Esophagus squamous epithelium (tissue), 5 donors: ENCODE results near the gene MKRN2OS. TPM values are rescaled to one million over a fixed set of nuclear protein-coding genes. Genes with fewer than 3 reads are reported as not detected.

Experiments
- DNase-seq: peaks from one replicate; lab custom pipeline; 2025; lab: John Stamatoyannopoulos, UW
- H3K27ac ChIP-seq, 4 donors: fragments of 200-600 bp; sonication (generic); one replicate each; pipeline ENCODE4 v1.5.1; 2016 to 2019; ENCODE audit warnings: mild to moderate bottlenecking in 1 of 4
- H3K27me3 ChIP-seq, 4 donors: fragments of 200-600 bp; sonication (generic); 1 replicate in 3 of 4; 2 replicates in 1 of 4; pipeline versions ENCODE4 v1.5.1 to v1.6.0; 2017 to 2021; ENCODE audit warnings: antibody characterized with exemption in 1 of 4
- H3K36me3 ChIP-seq, 3 donors: fragments of 200-600 bp; sonication (generic); one replicate each; pipeline ENCODE4 v1.5.1; 2016 to 2019
- H3K4me1 ChIP-seq, 3 donors: fragments of 200-600 bp; sonication (generic); one replicate each; pipeline ENCODE4 v1.5.1; 2017 to 2019
- H3K4me3 ChIP-seq, 4 donors: fragments of 200-600 bp; sonication (generic); 1 replicate in 3 of 4; 2 replicates in 1 of 4; pipeline ENCODE4 v1.5.1; 2016 to 2019; ENCODE audit warnings: mild to moderate bottlenecking in 2 of 4, moderate library complexity in 1 of 4
- H3K9me3 ChIP-seq, 3 donors: fragments of 200-600 bp; sonication (generic); one replicate each; pipeline ENCODE4 v1.5.1; 2016 to 2019
- POLR2A ChIP-seq, 4 donors: fragments of 450-650 bp; IDR thresholded peaks; one replicate each; pipeline ENCODE4 v1.6.1; 2017; ENCODE audit warnings: antibody characterized with exemption in 4 of 4, mild to moderate bottlenecking in 4 of 4, moderate library complexity in 3 of 4
- WGBS, 2 donors: methylation state at CpG; one replicate each; pipeline ENCODE4 v1.1.5; 2018; 5-methylcytosine and 5-hydroxymethylcytosine counted together
- intact Hi-C: fragments of 100-400 bp; cut with DNase I; formaldehyde crosslinking; loops from one replicate; pipeline ENCODE4 v1.15.0; 2022
- total RNA-seq, 4 donors: library from RNA; depleted of rRNA; stranded (reverse); fragments of >200 nt; gene quantifications; one replicate each; pipeline ENCODE4 v1.1.0, GENCODE V29; 2016
- TF ChIP-seq, protein P1 (sequence below), 6 experiments: fragments of 450-650 bp in 4 of 6; fragments of 200-600 bp in 2 of 6; sonication (generic) in 2 of 6; IDR thresholded peaks; one replicate each; pipeline ENCODE4 v1.5.1; 2016 to 2019; ENCODE audit warnings: antibody characterized with exemption in 6 of 6, mild to moderate bottlenecking in 4 of 6, moderate library complexity in 4 of 6
- donor health status: DM: yes; HTN: yes; CAD: no.

MKRN2OS gene
- total RNA-seq, 4 donors from 2014 or later: 0.97 to 7.6 (median 2.5) TPM

GRCh38 chr3:12512534-12513118 lies 32.7 kb downstream of the MKRN2OS start:
- peaks cover 0 to 53% (median 0%) of the 10 kb centered on the region in 3 donors for H3K36me3 ChIP-seq
- no peak for DNase-seq
- H3K27me3 ChIP-seq: no peaks in the 10 kb centered on the region
- WGBS, 2 donors: 90 to 91% methylated on average over 4 of the region's 4 CpGs
- no peak overlapping the region for H3K27ac ChIP-seq
- intact Hi-C loops: no loop called here
- peaks cover 0 to 9% (median 0%) of the 10 kb centered on the region in 3 donors for H3K4me1 ChIP-seq
- no peak overlapping the region for H3K4me3 ChIP-seq
- no peaks in the 10 kb centered on the region for H3K9me3 ChIP-seq
- TF ChIP-seq, protein P1, sequence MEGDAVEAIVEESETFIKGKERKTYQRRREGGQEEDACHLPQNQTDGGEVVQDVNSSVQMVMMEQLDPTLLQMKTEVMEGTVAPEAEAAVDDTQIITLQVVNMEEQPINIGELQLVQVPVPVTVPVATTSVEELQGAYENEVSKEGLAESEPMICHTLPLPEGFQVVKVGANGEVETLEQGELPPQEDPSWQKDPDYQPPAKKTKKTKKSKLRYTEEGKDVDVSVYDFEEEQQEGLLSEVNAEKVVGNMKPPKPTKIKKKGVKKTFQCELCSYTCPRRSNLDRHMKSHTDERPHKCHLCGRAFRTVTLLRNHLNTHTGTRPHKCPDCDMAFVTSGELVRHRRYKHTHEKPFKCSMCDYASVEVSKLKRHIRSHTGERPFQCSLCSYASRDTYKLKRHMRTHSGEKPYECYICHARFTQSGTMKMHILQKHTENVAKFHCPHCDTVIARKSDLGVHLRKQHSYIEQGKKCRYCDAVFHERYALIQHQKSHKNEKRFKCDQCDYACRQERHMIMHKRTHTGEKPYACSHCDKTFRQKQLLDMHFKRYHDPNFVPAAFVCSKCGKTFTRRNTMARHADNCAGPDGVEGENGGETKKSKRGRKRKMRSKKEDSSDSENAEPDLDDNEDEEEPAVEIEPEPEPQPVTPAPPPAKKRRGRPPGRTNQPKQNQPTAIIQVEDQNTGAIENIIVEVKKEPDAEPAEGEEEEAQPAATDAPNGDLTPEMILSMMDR (IDR thresholded peaks at IDR 0.05): no peak
- TF ChIP-seq POLR2A (IDR thresholded peaks at IDR 0.05): no peak

GRCh38 chr3:12509466-12509865 lies 35.8 kb downstream of the MKRN2OS start:
- no peak for DNase-seq
- intact Hi-C loops: no loop called here
- Histone ChIP-seq H3K36me3 (peaks cover 0 to 72% (median 0%) of the 10 kb centered on the region in 3 donors), H3K4me1 (peaks cover 0 to 14% (median 0%) of the 10 kb centered on the region in 3 donors), H3K27ac (peak overlapping the region in 2 of 4 donors; percentile 34 to 50), H3K4me3 (no peak overlapping the region), H3K9me3 (no peaks in the 10 kb centered on the region), H3K27me3 (no peaks in the 10 kb centered on the region)
- TF ChIP-seq POLR2A (IDR thresholded peaks at IDR 0.05): no peak
- TF ChIP-seq, protein P1 (IDR thresholded peaks at IDR 0.05): no peak
- WGBS, 2 donors: 74 to 86% methylated on average over 3 of the region's 3 CpGs

- DNase-seq: no peak
- Histone ChIP-seq H3K27me3 (no peaks in the 10 kb centered on the region), H3K27ac (peak overlapping the region in 3 of 4 donors; percentile 38 to 81 (median 76)), H3K4me3 (no peak overlapping the region), H3K4me1 (peaks cover 0 to 14% (median 0%) of the 10 kb centered on the region in 3 donors), H3K9me3 (no peaks in the 10 kb centered on the region), H3K36me3 (peaks cover 2 to 77% (median 11%) of the 10 kb centered on the region in 3 donors)
- no peak for TF ChIP-seq POLR2A (IDR thresholded peaks at IDR 0.05)
- TF ChIP-seq, protein P1 (IDR thresholded peaks at IDR 0.05): no peak
- intact Hi-C loops: no loop called here
- 29 to 37% methylated on average over 5 of the region's 5 CpGs for WGBS, 2 donors
Measured at GRCh38 chr3:12508291-12508700, 37.0 kb downstream of the MKRN2OS start.

DNA sequence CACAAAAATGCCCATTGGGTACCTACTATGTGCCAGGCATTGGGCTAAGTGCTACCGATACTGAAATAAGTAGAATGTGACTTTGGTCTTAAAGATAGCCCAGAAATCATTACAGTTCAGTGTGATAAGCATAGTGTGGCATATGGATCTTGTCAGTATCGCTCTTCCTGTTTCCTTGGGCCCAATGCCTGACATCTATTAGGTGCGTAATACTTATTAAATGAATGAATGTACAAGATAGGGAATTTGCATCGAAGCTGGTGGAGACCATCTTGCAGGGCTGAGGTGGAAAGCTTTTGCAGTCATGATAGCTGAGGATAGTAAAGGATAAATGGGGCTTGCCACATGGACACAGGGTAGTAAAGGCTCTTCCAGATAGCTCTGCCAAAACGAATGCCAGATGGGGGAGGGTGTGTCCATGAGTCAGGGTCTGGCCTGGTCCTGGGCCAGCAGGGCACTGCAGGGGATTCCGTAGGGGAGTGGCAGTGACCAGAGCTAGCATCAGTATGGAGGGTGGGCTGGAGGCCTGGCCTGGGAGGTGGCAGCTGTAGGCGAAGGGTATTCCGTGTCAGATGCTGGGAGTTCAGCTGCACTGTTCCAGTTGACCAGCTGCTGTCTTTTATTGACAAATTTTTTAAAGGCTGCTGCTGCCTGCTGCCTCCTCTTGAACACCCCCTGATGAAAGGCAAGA lies 37.6 kb downstream of the MKRN2OS start:
- H3K27ac ChIP-seq: peak overlapping the region in 3 of 4 donors; percentile 38 to 81 (median 76)
- peaks cover 3 to 80% (median 15%) of the 10 kb centered on the region in 3 donors for H3K36me3 ChIP-seq
- 75 to 77% methylated on average over 7 to 8 of the region's 8 CpGs for WGBS, 2 donors
- no peak overlapping the region for H3K4me3 ChIP-seq
- H3K4me1 ChIP-seq: peaks cover 0 to 14% (median 0%) of the 10 kb centered on the region in 3 donors
- no peaks in the 10 kb centered on the region for H3K9me3 ChIP-seq
- no peak for DNase-seq
- TF ChIP-seq, protein P1 (IDR thresholded peaks at IDR 0.05): no peak
- TF ChIP-seq POLR2A (IDR thresholded peaks at IDR 0.05): no peak
- no peaks in the 10 kb centered on the region for H3K27me3 ChIP-seq
- intact Hi-C loops: no loop called here

DNA sequence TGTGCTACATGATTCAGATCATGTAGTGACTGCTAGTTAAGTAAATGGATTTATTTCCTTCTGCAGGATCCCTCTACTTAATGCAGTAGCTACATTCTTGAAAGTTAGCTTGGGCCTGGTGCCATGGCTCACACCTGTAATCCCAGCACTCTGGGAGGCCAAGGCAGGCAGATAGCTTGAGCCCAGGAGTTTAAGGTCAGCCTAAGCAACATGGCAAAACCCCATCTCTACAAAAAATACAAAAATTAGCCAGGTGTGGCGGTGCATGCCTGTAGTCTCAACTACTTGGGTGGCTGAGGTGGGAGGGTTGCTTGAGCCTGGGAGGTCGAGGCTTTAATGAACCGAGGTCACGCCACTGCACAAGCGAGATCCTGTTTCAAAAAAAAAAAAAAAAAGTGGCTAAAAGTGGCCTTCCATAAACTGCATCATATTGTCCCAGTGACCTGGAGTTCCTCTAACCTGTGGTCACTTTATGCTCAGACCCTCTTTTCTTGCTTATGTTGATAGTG lies 39.0 kb downstream of the MKRN2OS start:
- H3K27me3 ChIP-seq: no peaks in the 10 kb centered on the region
- DNase-seq: no peak
- H3K4me3 ChIP-seq: no peak overlapping the region
- H3K9me3 ChIP-seq: no peaks in the 10 kb centered on the region
- TF ChIP-seq, protein P1 (IDR thresholded peaks at IDR 0.05): no peak
- no peak for TF ChIP-seq POLR2A (IDR thresholded peaks at IDR 0.05)
- peaks cover 3 to 85% (median 15%) of the 10 kb centered on the region in 3 donors for H3K36me3 ChIP-seq
- H3K4me1 ChIP-seq: peaks cover 0 to 14% (median 0%) of the 10 kb centered on the region in 3 donors
- no peak overlapping the region for H3K27ac ChIP-seq
- 89 to 95% methylated on average over 5 of the region's 5 CpGs for WGBS, 2 donors
- intact Hi-C loops: no loop called here
